NT2/D1 (cell line): Measurements from ENCODE around the gene SRRM1.

ENCODE experiments used
- SUZ12 ChIP-seq: IDR thresholded peaks from 2 replicates; pipeline ENCODE4 v1.6.1; 2011; ENCODE audit not compliant: insufficient read length, insufficient read depth; ENCODE audit errors: extremely low read depth
- YY1 ChIP-seq: IDR thresholded peaks from 2 replicates; pipeline ENCODE4 v1.6.1; 2011; ENCODE audit not compliant: insufficient read length, insufficient read depth

- TF ChIP-seq SUZ12 (no peak), YY1 (no peak)
Measured at GRCh38 chr1:24683713-24684162, 40.6 kb downstream of the SRRM1 start.
